ENCODE results near the gene ZMIZ1. TPM values are rescaled to one million over a fixed set of nuclear protein-coding genes. Genes with fewer than 3 reads are reported as not detected.

The ZMIZ1 gene
- total RNA-seq, 2 experiments from 2014 or later, result 14.6 to 15.5 TPM

- no peak for TF ChIP-seq CTCF (IDR thresholded peaks at IDR 0.05)
- Histone ChIP-seq H3K4me3 (ENCODE audit: low read length) (no peak overlapping the region), H3K27ac (ENCODE audit: low read depth in 1 of 2, low read length in 2 of 2) (no peak overlapping the region), H3K27me3 (ENCODE audit: control insufficient read depth in 1 of 2, insufficient read depth in 2 of 2, low read length in 2 of 2) (no peaks in the 10 kb centered on the region), H3K9me3 (ENCODE audit: control insufficient read depth in 1 of 2, insufficient read depth in 1 of 2, low read length in 2 of 2) (peaks cover 0 to 6% of the 10 kb centered on the region in 2 experiments), H3K36me3 (ENCODE audit: insufficient read depth, low read length) (no peaks in the 10 kb centered on the region), H3K4me1 (ENCODE audit: insufficient read depth, low read length) (peaks cover 15% of the 10 kb centered on the region)
- intact Hi-C loops (cut with DNase I, micrococcal nuclease), result no loop called here
- Mint-ChIP-seq H3K27me3 (no peaks in the 10 kb centered on the region), H3K36me3 (ENCODE audit: low read depth) (no peaks in the 10 kb centered on the region), H3K4me3 (no peak overlapping the region), H3K9me3 (no peaks in the 10 kb centered on the region), H3K4me1 (ENCODE audit: low read depth) (peaks cover 18% of the 10 kb centered on the region), H3K27ac (no peak overlapping the region)
- POLR2A ChIA-PET, result interaction anchor here (1.9 kb wide), 1 partner anchor 13 kb away, joined by 5 read pairs; no protein-coding TSS in a partner anchor
- ATAC-seq (ENCODE audit: poor library complexity), result no peak
- DNase-seq, result no peak
- CTCF ChIA-PET, result no interaction called here
Measured at GRCh38 chr10:79335094-79335469, 266.3 kb downstream of the ZMIZ1 start.

DNA sequence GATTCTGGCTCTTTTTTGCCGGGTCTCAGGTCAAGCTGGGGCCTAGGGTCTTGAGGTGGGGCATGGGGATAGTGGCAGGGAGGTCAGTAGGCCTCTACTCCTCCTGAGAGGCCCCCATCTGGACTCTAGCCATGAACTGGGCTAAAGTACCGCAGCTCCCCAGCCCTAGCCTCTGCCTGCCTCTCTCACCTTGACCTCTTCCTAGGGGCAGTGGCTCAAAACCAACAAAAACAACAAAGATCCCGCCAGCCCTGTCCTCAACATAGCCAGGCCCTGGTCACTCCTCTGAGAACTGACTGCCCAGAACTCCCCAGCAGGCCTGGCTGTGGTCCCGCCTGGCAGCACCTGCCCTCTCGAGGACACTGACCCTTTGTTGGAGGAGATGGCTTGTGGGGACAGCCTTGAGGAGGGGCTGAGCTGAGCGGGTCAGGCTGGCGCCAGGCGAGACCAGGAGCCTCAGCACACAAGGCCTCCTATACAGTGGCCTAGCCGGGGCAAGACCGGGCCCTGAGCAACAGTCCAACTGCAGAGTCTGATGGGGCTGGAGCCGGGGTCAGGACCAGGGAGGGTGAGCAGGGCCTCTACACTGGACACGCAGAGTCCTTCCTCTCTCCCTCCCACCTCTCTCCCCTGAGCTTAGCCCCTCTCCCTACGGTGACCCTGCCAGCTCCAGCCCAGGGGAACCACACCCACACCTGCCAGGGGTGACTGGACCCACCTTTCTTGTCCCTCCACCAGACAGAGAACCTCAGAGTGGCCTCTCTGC, 266.9 kb downstream of the ZMIZ1 start:
- no peaks in the 10 kb centered on the region for H3K36me3 ChIP-seq (ENCODE audit: insufficient read depth, low read length)
- no peak overlapping the region for H3K4me3 Mint-ChIP-seq
- no peaks in the 10 kb centered on the region for H3K9me3 Mint-ChIP-seq
- H3K27ac ChIP-seq (ENCODE audit: low read depth in 1 of 2, low read length in 2 of 2), result no peak overlapping the region
- intact Hi-C loops (cut with DNase I, micrococcal nuclease), result no loop called here
- H3K4me1 ChIP-seq (ENCODE audit: insufficient read depth, low read length), result peaks cover 15% of the 10 kb centered on the region
- H3K4me1 Mint-ChIP-seq (ENCODE audit: low read depth), result peaks cover 18% of the 10 kb centered on the region
- no peak overlapping the region for H3K4me3 ChIP-seq (ENCODE audit: low read length)
- no peak for TF ChIP-seq CTCF (IDR thresholded peaks at IDR 0.05)
- CTCF ChIA-PET, result no interaction called here
- no peak for ATAC-seq (ENCODE audit: poor library complexity)
- no peaks in the 10 kb centered on the region for H3K27me3 ChIP-seq (ENCODE audit: control insufficient read depth in 1 of 2, insufficient read depth in 2 of 2, low read length in 2 of 2)
- no peak overlapping the region for H3K27ac Mint-ChIP-seq
- POLR2A ChIA-PET, result interaction anchor here (1.9 kb wide), 1 partner anchor 12 kb away, joined by 5 read pairs; no protein-coding TSS in a partner anchor
- peaks cover 0 to 6% of the 10 kb centered on the region in 2 experiments for H3K9me3 ChIP-seq (ENCODE audit: control insufficient read depth in 1 of 2, insufficient read depth in 1 of 2, low read length in 2 of 2)
- no peaks in the 10 kb centered on the region for H3K27me3 Mint-ChIP-seq
- no peak for DNase-seq
- H3K36me3 Mint-ChIP-seq (ENCODE audit: low read depth), result no peaks in the 10 kb centered on the region

- no peaks in the 10 kb centered on the region for H3K36me3 ChIP-seq (ENCODE audit: insufficient read depth, low read length)
- DNase-seq, result no peak
- Mint-ChIP-seq H3K4me1 (ENCODE audit: low read depth) (peaks cover 14% of the 10 kb centered on the region), H3K27ac (no peak overlapping the region), H3K4me3 (no peak overlapping the region), H3K9me3 (no peaks in the 10 kb centered on the region), H3K27me3 (no peaks in the 10 kb centered on the region), H3K36me3 (ENCODE audit: low read depth) (no peaks in the 10 kb centered on the region)
- peaks cover 9% of the 10 kb centered on the region for H3K4me1 ChIP-seq (ENCODE audit: insufficient read depth, low read length)
- no peaks in the 10 kb centered on the region for H3K27me3 ChIP-seq (ENCODE audit: control insufficient read depth in 1 of 2, insufficient read depth in 2 of 2, low read length in 2 of 2)
- no peak overlapping the region for H3K4me3 ChIP-seq (ENCODE audit: low read length)
- H3K9me3 ChIP-seq (ENCODE audit: control insufficient read depth in 1 of 2, insufficient read depth in 1 of 2, low read length in 2 of 2), result peaks cover 0 to 6% of the 10 kb centered on the region in 2 experiments
- intact Hi-C loops (cut with DNase I, micrococcal nuclease), result no loop called here
- POLR2A ChIA-PET, result no interaction called here
- no peak overlapping the region for H3K27ac ChIP-seq (ENCODE audit: low read depth in 1 of 2, low read length in 2 of 2)
- CTCF ChIA-PET, result no interaction called here
- no peak for TF ChIP-seq CTCF (IDR thresholded peaks at IDR 0.05)
- ATAC-seq (ENCODE audit: poor library complexity), result no peak
Measured at GRCh38 chr10:79336276-79336675, 267.5 kb downstream of the ZMIZ1 start.

Data from CD4-positive, alpha-beta T cell (primary cell).